ENCODE measurements around the gene NBPF1.
"Not testable (repeated sequence)": the region's sequence is repeated elsewhere in the genome, so short reads cannot be mapped to it uniquely, and the experiment has no call there.

The NBPF1 gene

DNA sequence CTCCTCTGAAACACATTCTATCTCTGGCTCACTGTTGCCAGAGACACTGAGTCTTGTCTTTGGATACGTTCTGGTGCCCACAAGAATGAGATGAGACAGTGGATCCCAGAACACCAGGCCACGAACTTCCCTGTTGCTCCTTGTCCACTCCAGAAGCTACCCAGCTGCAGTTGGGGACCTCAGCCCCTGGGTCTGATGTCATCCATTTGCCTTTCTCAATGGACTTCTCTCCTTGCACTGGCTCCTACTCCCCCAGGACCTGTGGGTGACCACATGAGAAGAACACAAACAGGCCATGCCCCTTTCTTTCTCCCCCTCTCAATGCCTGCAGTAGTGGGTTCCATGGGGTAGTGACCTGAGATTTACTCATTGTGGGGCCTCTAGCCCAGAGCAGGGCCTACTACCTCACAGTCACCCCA is 5.9 kb downstream of the NBPF1 start:
- no peak overlapping the region for H3K27ac ChIP-seq
- TF ChIP-seq CTCF (conservative IDR thresholded peaks at IDR 0.05; ENCODE audit: low read depth), result no peak
- CTCF ChIA-PET, result interaction anchor here (0.6 kb wide), 1 partner anchor 92 kb away, joined by 3 read pairs; no protein-coding TSS in a partner anchor
- no peak for DNase-seq (ENCODE audit: low spot score)
- POLR2A ChIA-PET (ENCODE audit: low non-redundant PET), result no interaction called here

GRCh38 chr1:16606666-16607432 is 6.5 kb downstream of the NBPF1 start:
- POLR2A ChIA-PET (ENCODE audit: low non-redundant PET); CTCF ChIA-PET: not testable (repeated sequence)

GRCh38 chr1:16605532-16606505 is 7.5 kb downstream of the NBPF1 start:
- no peak overlapping the region for H3K27ac ChIP-seq
- ChIA-PET CTCF (interaction anchor here (0.6 kb wide), 2 partner anchors 88 to 279 kb away, joined by 3 to 4 read pairs; no protein-coding TSS in a partner anchor), POLR2A (ENCODE audit: low non-redundant PET) (no interaction called here)
- no peak for DNase-seq (ENCODE audit: low spot score)
- TF ChIP-seq CTCF (conservative IDR thresholded peaks at IDR 0.05; ENCODE audit: low read depth), result no peak

More at GRCh38 chr1:16606666-16607432, 6.5 kb downstream of the NBPF1 start:
- not testable (repeated sequence) for DNase-seq (ENCODE audit: low spot score); H3K27ac ChIP-seq

DNA sequence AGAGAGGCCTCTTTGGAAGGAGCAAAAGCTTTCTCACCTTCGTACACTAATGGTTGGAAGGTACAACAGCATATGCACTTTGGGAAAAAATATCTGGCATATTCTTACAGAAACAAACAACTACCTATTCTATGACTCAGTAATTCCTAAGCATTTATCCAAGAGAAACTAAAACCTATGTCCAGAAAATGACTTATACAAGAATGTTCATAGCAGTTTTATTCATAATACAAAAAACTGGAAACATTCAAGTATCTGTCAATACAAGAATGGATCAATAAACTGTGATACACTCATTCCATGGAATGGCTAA is 8.2 kb downstream of the NBPF1 start:
- POLR2A ChIA-PET (ENCODE audit: low non-redundant PET), result no interaction called here
- no peak overlapping the region for H3K27ac ChIP-seq
- CTCF ChIA-PET, result interaction anchor here (0.6 to 1.3 kb wide), 3 partner anchors 20 to 89 kb away, joined by 3 to 4 read pairs (median 3); no protein-coding TSS in a partner anchor
- TF ChIP-seq CTCF (conservative IDR thresholded peaks at IDR 0.05; ENCODE audit: low read depth), result no peak
- DNase-seq (ENCODE audit: low spot score), result no peak

DNA sequence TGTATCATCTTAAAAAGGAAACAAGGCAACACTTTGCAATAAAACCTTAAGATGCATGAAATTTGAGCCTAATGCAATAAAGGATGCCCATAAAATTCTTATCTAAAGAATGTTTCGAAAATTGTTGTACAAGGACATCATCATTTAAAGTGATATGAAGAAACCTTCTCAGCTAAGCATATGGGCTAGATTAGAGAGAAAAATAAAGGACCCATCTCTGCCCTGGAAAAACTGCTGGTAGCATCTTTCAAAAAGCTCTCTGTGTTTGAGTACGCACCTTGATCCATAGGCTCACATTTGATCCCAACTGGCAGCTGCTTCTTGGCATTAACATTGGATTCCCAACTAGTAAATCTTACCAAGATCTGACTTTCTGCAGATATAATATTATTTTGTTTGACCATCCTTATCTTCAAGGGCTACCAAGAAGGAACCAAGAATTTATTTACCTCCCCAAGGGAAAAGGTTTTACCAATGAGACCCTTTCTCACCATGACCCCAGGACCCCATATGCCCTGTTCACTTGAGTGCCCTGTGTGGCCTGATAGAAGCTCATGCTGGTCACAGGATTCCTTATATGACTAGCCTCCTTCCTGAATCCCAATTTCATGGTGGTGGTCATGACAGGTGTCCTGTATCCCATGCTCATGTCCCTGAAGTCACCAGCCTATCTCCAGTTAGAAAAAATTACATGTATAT is 8.7 kb downstream of the NBPF1 start:
- H3K27ac ChIP-seq; POLR2A ChIA-PET (ENCODE audit: low non-redundant PET); DNase-seq (ENCODE audit: low spot score): not testable (repeated sequence)
- CTCF ChIA-PET, result interaction anchor here (0.6 to 1.3 kb wide), 3 partner anchors 20 to 89 kb away, joined by 3 to 4 read pairs (median 3); no protein-coding TSS in a partner anchor

DNA sequence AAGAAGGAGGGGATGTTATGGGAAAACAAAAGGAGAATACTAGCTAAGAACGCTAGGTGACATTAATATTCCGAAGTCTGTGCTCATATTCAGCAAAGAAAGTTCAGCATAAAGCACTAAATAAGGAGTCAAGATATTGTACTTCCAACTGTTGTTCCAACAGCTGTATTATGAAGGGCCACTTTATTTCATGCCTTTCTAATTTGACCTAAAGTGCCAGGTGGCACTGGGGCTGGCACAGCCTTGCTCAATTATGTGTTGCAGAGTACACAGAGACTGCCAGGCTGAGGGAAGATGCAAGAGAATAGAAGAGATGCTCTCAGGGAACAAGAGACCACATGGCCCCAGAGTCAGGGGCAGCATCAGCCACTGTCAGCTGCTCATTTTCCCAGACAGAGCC is 9.7 kb downstream of the NBPF1 start:
- POLR2A ChIA-PET (ENCODE audit: low non-redundant PET); DNase-seq (ENCODE audit: low spot score): not testable (repeated sequence)

DNA sequence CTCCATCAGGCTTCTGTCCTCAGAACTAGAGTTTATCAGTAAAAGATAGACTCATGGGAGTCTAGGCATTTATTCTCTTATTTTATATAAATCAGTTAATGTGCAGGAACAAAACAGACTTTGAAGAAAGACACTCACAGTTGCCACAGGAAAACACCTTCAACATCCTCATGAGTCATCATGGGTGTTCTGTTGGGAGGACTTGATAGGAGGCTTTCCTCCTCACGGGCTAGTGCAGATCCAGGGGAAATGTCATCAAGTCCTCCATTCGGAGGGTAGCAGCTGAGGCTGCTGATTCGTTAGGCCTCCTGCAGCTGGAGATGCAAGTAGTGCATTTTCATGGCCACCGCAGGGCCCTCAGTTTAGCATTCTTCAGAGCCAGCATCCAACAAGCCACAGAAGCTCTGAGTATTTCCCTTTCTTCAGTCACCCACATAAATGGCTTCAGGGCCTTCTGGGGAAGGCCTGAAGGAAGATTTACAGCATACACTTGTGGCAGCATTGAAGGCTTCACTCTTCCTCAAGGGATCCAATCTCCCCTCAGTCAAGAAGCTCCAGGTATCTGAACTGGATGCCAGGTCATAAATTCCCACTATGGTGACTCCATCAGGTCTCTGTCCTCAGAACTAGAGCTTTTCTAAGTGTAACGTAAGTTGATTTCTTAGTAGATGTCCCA is 10.9 kb downstream of the NBPF1 start:
- H3K27ac ChIP-seq; DNase-seq (ENCODE audit: low spot score); POLR2A ChIA-PET (ENCODE audit: low non-redundant PET): not testable (repeated sequence)
- CTCF ChIA-PET, result interaction anchor here (0.6 to 0.7 kb wide), 3 partner anchors 89 to 349 kb away, joined by 3 read pairs; no protein-coding TSS in a partner anchor

More for the DNA sequence above, 9.7 kb downstream of the NBPF1 start:
- CTCF ChIA-PET, result interaction anchor here (1.3 kb wide), 1 partner anchor 21 kb away, joined by 3 read pairs; no protein-coding TSS in a partner anchor
- H3K27ac ChIP-seq, result not testable (repeated sequence)

- DNase-seq (ENCODE audit: low spot score); H3K27ac ChIP-seq; POLR2A ChIA-PET (ENCODE audit: low non-redundant PET): not testable (repeated sequence)
- CTCF ChIA-PET, result interaction anchor here (0.5 kb wide), 1 partner anchor 715 kb away, joined by 3 read pairs; no protein-coding TSS in a partner anchor
Measured at GRCh38 chr1:16600855-16601786, 12.2 kb downstream of the NBPF1 start.

DNA sequence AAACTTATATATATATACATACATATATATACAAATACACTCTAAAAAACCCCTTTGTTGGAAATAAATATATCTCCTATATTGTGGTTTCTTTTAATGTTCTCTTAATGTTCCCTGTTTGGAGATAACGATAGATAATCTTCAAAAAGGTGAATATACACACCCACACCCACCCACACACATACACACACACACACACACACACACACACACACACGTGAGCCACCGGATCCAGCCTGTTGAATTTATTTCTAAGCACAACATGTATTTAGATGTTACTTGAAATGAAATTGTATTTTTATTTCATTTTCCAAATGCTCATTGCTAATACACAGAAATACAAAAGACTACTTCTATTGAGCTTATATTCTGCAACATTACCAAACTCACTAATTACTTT is 14.0 kb downstream of the NBPF1 start:
- POLR2A ChIA-PET (ENCODE audit: low non-redundant PET); DNase-seq (ENCODE audit: low spot score); H3K27ac ChIP-seq; CTCF ChIA-PET: not testable (repeated sequence)

DNA sequence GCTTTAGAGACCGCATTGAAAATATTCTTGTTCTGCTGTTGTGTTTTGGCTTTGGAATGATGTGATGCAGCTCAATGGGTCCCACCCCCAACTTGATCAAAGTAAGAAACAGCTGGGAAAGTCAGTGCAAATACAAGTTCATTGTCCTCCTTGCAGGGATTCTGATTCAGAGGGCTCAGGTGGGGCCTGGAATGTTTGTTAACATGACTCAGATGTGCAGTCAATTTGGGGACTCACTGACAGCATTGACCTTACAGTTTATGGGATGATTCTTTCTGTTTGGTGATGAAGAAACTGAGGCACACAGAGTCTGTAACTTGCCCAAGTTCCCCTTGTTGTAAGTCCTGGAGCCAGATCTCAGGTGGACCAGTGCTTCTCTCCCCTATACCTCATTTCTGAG is 18.1 kb downstream of the NBPF1 start:
- CTCF ChIA-PET, result interaction anchor here (0.6 kb wide), 1 partner anchor 129 kb away, joined by 3 read pairs; no protein-coding TSS in a partner anchor
- DNase-seq (ENCODE audit: low spot score); H3K27ac ChIP-seq; POLR2A ChIA-PET (ENCODE audit: low non-redundant PET): not testable (repeated sequence)

GRCh38 chr1:16591845-16592244 is 21.5 kb downstream of the NBPF1 start:
- POLR2A ChIA-PET (ENCODE audit: low non-redundant PET); DNase-seq (ENCODE audit: low spot score); CTCF ChIA-PET; H3K27ac ChIP-seq: not testable (repeated sequence)

Data from RWPE1 (cell line).